ENCODE data around the gene FGFR2.

Gene FGFR2

GRCh38 chr10:121551210-121551885, 46.9 kb downstream of the FGFR2 start:
- no peak for DNase-seq

- no peak for DNase-seq
Observed at GRCh38 chr10:121544301-121544869, 53.9 kb downstream of the FGFR2 start.

- no peak for DNase-seq
Observed at GRCh38 chr10:121543545-121543944, 54.7 kb downstream of the FGFR2 start.

GRCh38 chr10:121541450-121542120, 56.7 kb downstream of the FGFR2 start:
- DNase-seq: no peak

GRCh38 chr10:121540732-121541395, 57.4 kb downstream of the FGFR2 start:
- no peak for DNase-seq

GRCh38 chr10:121539786-121540185, 58.5 kb downstream of the FGFR2 start:
- DNase-seq: peak; percentile 46

GRCh38 chr10:121536310-121536913, 61.8 kb downstream of the FGFR2 start:
- no peak for DNase-seq

- no peak for DNase-seq
Observed at GRCh38 chr10:121535381-121535780, 62.9 kb downstream of the FGFR2 start.

- no peak for DNase-seq
Observed at GRCh38 chr10:121532292-121532864, 65.9 kb downstream of the FGFR2 start.

- no peak for DNase-seq
Observed at GRCh38 chr10:121531830-121532178, 66.4 kb downstream of the FGFR2 start.

GRCh38 chr10:121531076-121531829, 67.0 kb downstream of the FGFR2 start:
- no peak for DNase-seq

- no peak for DNase-seq
Observed at GRCh38 chr10:121530481-121531075, 67.7 kb downstream of the FGFR2 start.

- peak; percentile 27 for DNase-seq
Observed at GRCh38 chr10:121527690-121528089, 70.6 kb downstream of the FGFR2 start.

- no peak for DNase-seq
Observed at GRCh38 chr10:121526801-121527221, 71.4 kb downstream of the FGFR2 start.

GRCh38 chr10:121526135-121526790, 72.0 kb downstream of the FGFR2 start:
- DNase-seq: no peak

- DNase-seq: no peak
Observed at GRCh38 chr10:121525251-121526134, 72.8 kb downstream of the FGFR2 start.

GRCh38 chr10:121524157-121524817, 74.0 kb downstream of the FGFR2 start:
- no peak for DNase-seq

GRCh38 chr10:121522831-121523230, 75.4 kb downstream of the FGFR2 start:
- DNase-seq: no peak

GRCh38 chr10:121521794-121522556, 76.3 kb downstream of the FGFR2 start:
- DNase-seq: no peak
